NCI-H460 (cell line): ENCODE measurements around the gene WSCD2. TPM values are rescaled to one million over a fixed set of nuclear protein-coding genes. Genes with fewer than 3 reads are reported as not detected.
A peak's percentile ranks its signal among the peaks of the same experiment; 100 is the strongest.

Experiments used
- DNase-seq: peaks from one replicate; pipeline ENCODE4 v3.0.0-alpha.2; 2016; ENCODE audit warnings: low read depth; ENCODE audit errors: extremely low read depth
- polyA plus RNA-seq: library from polyadenylated mRNA; depleted of rRNA; stranded (reverse); fragments of >200 nt; gene quantifications from 2 replicates; pipeline ENCODE4 v1.2.3, GENCODE V29; 2014; cell fraction: nucleus; rRNA removed
- total RNA-seq: library from RNA; depleted of rRNA; stranded (reverse); fragments of >200 nt; shearing (Covaris generic); gene quantifications from 2 replicates; pipeline ENCODE4 v1.2.3, GENCODE V29; 2014; rRNA removed

The WSCD2 gene
- total RNA-seq: not detected in 2 replicates
- polyA plus RNA-seq: not detected in 2 replicates

GRCh38 chr12:108129017-108129812, at the start of gene WSCD2:
WSCD2 (plus strand) TSS chr12:108129288; CDS start chr12:108195833, 66,545 bp downstream.
- peak; percentile 9 for DNase-seq

GRCh38 chr12:108079721-108080120, 49.4 kb upstream of the WSCD2 start:
- DNase-seq: no peak

- DNase-seq: no peak
These were observed 48.7 kb upstream of the WSCD2 start for GRCh38 chr12:108080363-108080762.

- no peak for DNase-seq
These were observed 46.6 kb upstream of the WSCD2 start for GRCh38 chr12:108082485-108082884.

GRCh38 chr12:108087900-108088299, 41.2 kb upstream of the WSCD2 start:
- no peak for DNase-seq

GRCh38 chr12:108090107-108090899, 38.8 kb upstream of the WSCD2 start:
- no peak for DNase-seq

- DNase-seq: no peak
These were observed 38.0 kb upstream of the WSCD2 start for GRCh38 chr12:108090932-108091678.

- no peak for DNase-seq
These were observed 37.4 kb upstream of the WSCD2 start for GRCh38 chr12:108091679-108092051.

GRCh38 chr12:108093209-108093608, 35.9 kb upstream of the WSCD2 start:
- no peak for DNase-seq

- no peak for DNase-seq
These were observed 34.9 kb upstream of the WSCD2 start for GRCh38 chr12:108094056-108094649.

- DNase-seq: no peak
These were observed 31.8 kb upstream of the WSCD2 start for GRCh38 chr12:108097160-108097911.

GRCh38 chr12:108098374-108098773, 30.7 kb upstream of the WSCD2 start:
- DNase-seq: no peak

- no peak for DNase-seq
These were observed 30.0 kb upstream of the WSCD2 start for GRCh38 chr12:108099073-108099472.

- no peak for DNase-seq
These were observed 29.2 kb upstream of the WSCD2 start for GRCh38 chr12:108099778-108100489.

- no peak for DNase-seq
These were observed 27.4 kb upstream of the WSCD2 start for GRCh38 chr12:108101605-108102175.

- DNase-seq: no peak
These were observed 26.7 kb upstream of the WSCD2 start for GRCh38 chr12:108102363-108102762.

- DNase-seq: no peak
These were observed 26.0 kb upstream of the WSCD2 start for GRCh38 chr12:108103087-108103486.

GRCh38 chr12:108103517-108103916, 25.6 kb upstream of the WSCD2 start:
- no peak for DNase-seq

GRCh38 chr12:108104657-108105056, 24.4 kb upstream of the WSCD2 start:
- no peak for DNase-seq
